ENCODE data around the gene CCL3.
"Not testable (repeated sequence)": the region's sequence is repeated elsewhere in the genome, so short reads cannot be mapped to it uniquely, and the experiment has no call there.

CCL3 gene

GRCh38 chr17:36086791-36087190 is 3.2 kb downstream of the CCL3 start:
- no peaks in the 10 kb centered on the region for H3K36me3 ChIP-seq (ENCODE audit: control insufficient read depth, insufficient read depth, low read length)
- no peaks in the 10 kb centered on the region for H3K4me1 ChIP-seq (ENCODE audit: control insufficient read depth, insufficient read depth, low read length, poor library complexity, severe bottlenecking)
- H3K27ac ChIP-seq (ENCODE audit: low read depth, low read length, severe bottlenecking) = no peak overlapping the region
- H3K4me3 ChIP-seq (ENCODE audit: extremely low read depth, insufficient read depth, low read length, poor library complexity, severe bottlenecking) = no peak overlapping the region
- WGBS, 2 experiments (ENCODE audit: insufficient coverage in 2 of 2) = 67% methylated on average over 1 of the region's 1 CpG; no CpG with 5 or more reads in 1 of the 2 experiments
- H3K9me3 ChIP-seq (ENCODE audit: control insufficient read depth, low read length) = no peaks in the 10 kb centered on the region

- Histone ChIP-seq H3K36me3 (ENCODE audit: control insufficient read depth, insufficient read depth, low read length) (no peaks in the 10 kb centered on the region), H3K4me1 (ENCODE audit: control insufficient read depth, insufficient read depth, low read length, poor library complexity, severe bottlenecking) (no peaks in the 10 kb centered on the region), H3K27ac (ENCODE audit: low read depth, low read length, severe bottlenecking) (no peak overlapping the region), H3K9me3 (ENCODE audit: control insufficient read depth, low read length) (no peaks in the 10 kb centered on the region), H3K4me3 (ENCODE audit: extremely low read depth, insufficient read depth, low read length, poor library complexity, severe bottlenecking) (no peak overlapping the region)
- no CpG with 5 or more reads among the region's 1 CpG for WGBS, 2 experiments (ENCODE audit: insufficient coverage in 2 of 2)
Measured at GRCh38 chr17:36085765-36086164, 4.2 kb downstream of the CCL3 start.

GRCh38 chr17:36083691-36084090 is 6.3 kb downstream of the CCL3 start:
- not testable (repeated sequence) for H3K27ac ChIP-seq (ENCODE audit: low read depth, low read length, severe bottlenecking); H3K36me3 ChIP-seq (ENCODE audit: control insufficient read depth, insufficient read depth, low read length); H3K4me3 ChIP-seq (ENCODE audit: extremely low read depth, insufficient read depth, low read length, poor library complexity, severe bottlenecking); H3K4me1 ChIP-seq (ENCODE audit: control insufficient read depth, insufficient read depth, low read length, poor library complexity, severe bottlenecking); H3K9me3 ChIP-seq (ENCODE audit: control insufficient read depth, low read length)
- no CpG with 5 or more reads among the region's 2 CpGs for WGBS, 2 experiments (ENCODE audit: insufficient coverage in 2 of 2)

GRCh38 chr17:36082482-36083120 is 7.3 kb downstream of the CCL3 start:
- 89 to 92% methylated on average over 5 of the region's 8 CpGs for WGBS, 2 experiments (ENCODE audit: insufficient coverage in 2 of 2)
- not testable (repeated sequence) for H3K4me3 ChIP-seq (ENCODE audit: extremely low read depth, insufficient read depth, low read length, poor library complexity, severe bottlenecking); H3K4me1 ChIP-seq (ENCODE audit: control insufficient read depth, insufficient read depth, low read length, poor library complexity, severe bottlenecking); H3K27ac ChIP-seq (ENCODE audit: low read depth, low read length, severe bottlenecking); H3K36me3 ChIP-seq (ENCODE audit: control insufficient read depth, insufficient read depth, low read length); H3K9me3 ChIP-seq (ENCODE audit: control insufficient read depth, low read length)

- H3K4me3 ChIP-seq (ENCODE audit: extremely low read depth, insufficient read depth, low read length, poor library complexity, severe bottlenecking); H3K9me3 ChIP-seq (ENCODE audit: control insufficient read depth, low read length); H3K36me3 ChIP-seq (ENCODE audit: control insufficient read depth, insufficient read depth, low read length); H3K27ac ChIP-seq (ENCODE audit: low read depth, low read length, severe bottlenecking); H3K4me1 ChIP-seq (ENCODE audit: control insufficient read depth, insufficient read depth, low read length, poor library complexity, severe bottlenecking): not testable (repeated sequence)
- 78% methylated on average over 1 of the region's 5 CpGs; no CpG with 5 or more reads in 1 of the 2 experiments for WGBS, 2 experiments (ENCODE audit: insufficient coverage in 2 of 2)
Measured at GRCh38 chr17:36081681-36082471, 8.1 kb downstream of the CCL3 start.

GRCh38 chr17:36074365-36074764 is 15.6 kb downstream of the CCL3 start:
- Histone ChIP-seq H3K4me3 (ENCODE audit: extremely low read depth, insufficient read depth, low read length, poor library complexity, severe bottlenecking) (no peak overlapping the region), H3K27ac (ENCODE audit: low read depth, low read length, severe bottlenecking) (no peak overlapping the region), H3K4me1 (ENCODE audit: control insufficient read depth, insufficient read depth, low read length, poor library complexity, severe bottlenecking) (no peaks in the 10 kb centered on the region), H3K36me3 (ENCODE audit: control insufficient read depth, insufficient read depth, low read length) (no peaks in the 10 kb centered on the region), H3K9me3 (ENCODE audit: control insufficient read depth, low read length) (no peaks in the 10 kb centered on the region)
- WGBS, 2 experiments (ENCODE audit: insufficient coverage in 2 of 2) = no CpG with 5 or more reads among the region's 1 CpG

GRCh38 chr17:36072431-36073121 is 17.4 kb downstream of the CCL3 start:
- H3K36me3 ChIP-seq (ENCODE audit: control insufficient read depth, insufficient read depth, low read length) = no peaks in the 10 kb centered on the region
- no peak overlapping the region for H3K4me3 ChIP-seq (ENCODE audit: extremely low read depth, insufficient read depth, low read length, poor library complexity, severe bottlenecking)
- no peaks in the 10 kb centered on the region for H3K4me1 ChIP-seq (ENCODE audit: control insufficient read depth, insufficient read depth, low read length, poor library complexity, severe bottlenecking)
- no peak overlapping the region for H3K27ac ChIP-seq (ENCODE audit: low read depth, low read length, severe bottlenecking)
- no peaks in the 10 kb centered on the region for H3K9me3 ChIP-seq (ENCODE audit: control insufficient read depth, low read length)
- WGBS, 2 experiments (ENCODE audit: insufficient coverage in 2 of 2) = 41 to 42% methylated on average over 9 to 11 of the region's 12 CpGs

GRCh38 chr17:36071751-36072150 is 18.2 kb downstream of the CCL3 start:
- Histone ChIP-seq H3K36me3 (ENCODE audit: control insufficient read depth, insufficient read depth, low read length) (no peaks in the 10 kb centered on the region), H3K4me1 (ENCODE audit: control insufficient read depth, insufficient read depth, low read length, poor library complexity, severe bottlenecking) (no peaks in the 10 kb centered on the region), H3K9me3 (ENCODE audit: control insufficient read depth, low read length) (no peaks in the 10 kb centered on the region), H3K4me3 (ENCODE audit: extremely low read depth, insufficient read depth, low read length, poor library complexity, severe bottlenecking) (no peak overlapping the region), H3K27ac (ENCODE audit: low read depth, low read length, severe bottlenecking) (no peak overlapping the region)
- WGBS, 2 experiments (ENCODE audit: insufficient coverage in 2 of 2) = no CpG with 5 or more reads among the region's 2 CpGs

GRCh38 chr17:36070427-36070826 is 19.5 kb downstream of the CCL3 start:
- Histone ChIP-seq H3K36me3 (ENCODE audit: control insufficient read depth, insufficient read depth, low read length) (no peaks in the 10 kb centered on the region), H3K27ac (ENCODE audit: low read depth, low read length, severe bottlenecking) (no peak overlapping the region), H3K9me3 (ENCODE audit: control insufficient read depth, low read length) (no peaks in the 10 kb centered on the region), H3K4me3 (ENCODE audit: extremely low read depth, insufficient read depth, low read length, poor library complexity, severe bottlenecking) (no peak overlapping the region), H3K4me1 (ENCODE audit: control insufficient read depth, insufficient read depth, low read length, poor library complexity, severe bottlenecking) (no peaks in the 10 kb centered on the region)
- WGBS, 2 experiments (ENCODE audit: insufficient coverage in 2 of 2) = 80 to 81% methylated on average over 2 to 3 of the region's 3 CpGs

- Histone ChIP-seq H3K27ac (ENCODE audit: low read depth, low read length, severe bottlenecking) (no peak overlapping the region), H3K4me1 (ENCODE audit: control insufficient read depth, insufficient read depth, low read length, poor library complexity, severe bottlenecking) (no peaks in the 10 kb centered on the region), H3K36me3 (ENCODE audit: control insufficient read depth, insufficient read depth, low read length) (no peaks in the 10 kb centered on the region), H3K9me3 (ENCODE audit: control insufficient read depth, low read length) (no peaks in the 10 kb centered on the region), H3K4me3 (ENCODE audit: extremely low read depth, insufficient read depth, low read length, poor library complexity, severe bottlenecking) (no peak overlapping the region)
Measured at GRCh38 chr17:36069136-36069535, 20.8 kb downstream of the CCL3 start.

GRCh38 chr17:36068524-36068923 is 21.4 kb downstream of the CCL3 start:
- Histone ChIP-seq H3K4me3 (ENCODE audit: extremely low read depth, insufficient read depth, low read length, poor library complexity, severe bottlenecking) (no peak overlapping the region), H3K9me3 (ENCODE audit: control insufficient read depth, low read length) (no peaks in the 10 kb centered on the region), H3K36me3 (ENCODE audit: control insufficient read depth, insufficient read depth, low read length) (no peaks in the 10 kb centered on the region), H3K4me1 (ENCODE audit: control insufficient read depth, insufficient read depth, low read length, poor library complexity, severe bottlenecking) (no peaks in the 10 kb centered on the region), H3K27ac (ENCODE audit: low read depth, low read length, severe bottlenecking) (no peak overlapping the region)
- WGBS, 2 experiments (ENCODE audit: insufficient coverage in 2 of 2) = 100% methylated on average over 2 of the region's 3 CpGs; no CpG with 5 or more reads in 1 of the 2 experiments
